PC-9 (cell line): ENCODE results near the gene IQCK. TPM values are rescaled to one million over a fixed set of nuclear protein-coding genes. Genes with fewer than 3 reads are reported as not detected.

Experiments
- BruUV-seq: library from RNA; stranded (reverse); fragments of 400-500 nt; replicated peaks from 2 replicates; lab custom pipeline; 2021; lab: Mats Ljungman, UMichigan
- CTCF ChIA-PET: fragments of 300-600 bp; sonication (Branson Sonifier 250); formaldehyde crosslinking; loops from one replicate; lab custom pipeline; 2022; ENCODE audit warnings: antibody characterized with exemption; lab: Charles Lee
- POLR2A ChIA-PET: fragments of 300-600 bp; sonication (Branson Sonifier 250); formaldehyde crosslinking; loops from one replicate; lab custom pipeline; 2022; ENCODE audit warnings: antibody characterized with exemption; ENCODE audit not compliant: unreplicated experiment; lab: Charles Lee
- DNase-seq, 2 experiments: peaks; one replicate each; pipeline versions ENCODE4 v3.0.0 to v3.0.0-alpha.2; 2015 to 2022; ENCODE audit warnings: mixed read lengths in 1 of 2
- H2AFZ ChIP-seq: fragments of 200-600 bp; sonication (generic); 2 replicates; pipeline ENCODE4 v1.8.1; 2017; ENCODE audit warnings: antibody characterized with exemption
- H3F3A ChIP-seq: fragments of 200-600 bp; sonication (generic); 2 replicates; pipeline ENCODE4 v1.8.1; 2017; ENCODE audit warnings: antibody characterized with exemption, mild to moderate bottlenecking, low read depth; ENCODE audit not compliant: insufficient read depth
- H3K27ac ChIP-seq: fragments of 200-600 bp; sonication (generic); 2 replicates; pipeline ENCODE4 v1.6.1; 2016; ENCODE audit warnings: mixed run types
- H3K27me3 ChIP-seq: fragments of 200-600 bp; sonication (generic); 2 replicates; pipeline ENCODE4 v1.6.1; 2016; ENCODE audit warnings: low read depth, mixed run types; ENCODE audit not compliant: insufficient read depth
- H3K36me3 ChIP-seq: fragments of 200-600 bp; sonication (generic); 2 replicates; pipeline ENCODE4 v1.6.1; 2016; ENCODE audit warnings: low read depth, mixed run types
- H3K4me1 ChIP-seq: fragments of 200-600 bp; sonication (generic); replicated peaks from 2 replicates; pipeline ENCODE4 v1.6.1; 2016; ENCODE audit warnings: mixed run types; ENCODE audit not compliant: insufficient read depth
- H3K4me2 ChIP-seq: fragments of 200-600 bp; sonication (generic); 2 replicates; pipeline ENCODE4 v1.6.1; 2017; ENCODE audit warnings: mixed run types
- H3K4me3 ChIP-seq: fragments of 200-600 bp; sonication (generic); 2 replicates; pipeline ENCODE4 v1.6.1; 2016; ENCODE audit warnings: mixed run types
- H3K79me2 ChIP-seq: fragments of 200-600 bp; sonication (generic); 2 replicates; pipeline ENCODE4 v1.6.1; 2017; ENCODE audit warnings: low read depth, mixed run types
- H3K9me2 ChIP-seq: fragments of 200-600 bp; sonication (generic); 2 replicates; pipeline ENCODE4 v1.8.1; 2017; ENCODE audit warnings: mild to moderate bottlenecking; ENCODE audit not compliant: insufficient read depth
- H3K9me3 ChIP-seq: fragments of 200-600 bp; sonication (generic); 2 replicates; pipeline ENCODE4 v1.8.1; 2016; ENCODE audit warnings: low read depth; ENCODE audit not compliant: insufficient read depth
- H4K20me1 ChIP-seq: fragments of 200-600 bp; sonication (generic); 2 replicates; pipeline ENCODE4 v1.8.1; 2017; ENCODE audit not compliant: insufficient read depth
- CTCF ChIP-seq: fragments of 200-600 bp; sonication (generic); conservative IDR thresholded peaks from 2 replicates; pipeline ENCODE4 v1.6.1; 2017; ENCODE audit warnings: mixed run types, antibody characterized with exemption, mild to moderate bottlenecking, moderate library complexity
- EZH2 ChIP-seq: fragments of 200-600 bp; sonication (generic); IDR thresholded peaks from 2 replicates; pipeline ENCODE4 v1.8.0; 2017; ENCODE audit warnings: antibody characterized with exemption, low read depth
- intact Hi-C: fragments of 100-400 bp; cut with micrococcal nuclease; formaldehyde crosslinking; loops from one replicate; pipeline ENCODE4 v1.10.0; 2022; ENCODE audit not compliant: unreplicated experiment
- total RNA-seq: library from RNA; stranded (reverse); gene quantifications from 2 replicates; pipeline ENCODE4 v1.2.3, GENCODE V29; 2021

IQCK gene
- total RNA-seq, 1 experiment from 2014 or later = 21.6 TPM

GRCh38 chr16:19781226-19781625 is 63.2 kb downstream of the IQCK start:
- H2AFZ ChIP-seq = no peak overlapping the region
- no TSS peak for BruUV-seq
- DNase-seq = no peak
- no peak overlapping the region for H3K4me3 ChIP-seq
- no peaks in the 10 kb centered on the region for H3K79me2 ChIP-seq
- intact Hi-C loops = no loop called here
- TF ChIP-seq EZH2 (no peak), CTCF (no peak)
- CTCF ChIA-PET = interaction anchor here (0.6 kb wide), 1 partner anchor 57 kb away, joined by 11 read pairs; no protein-coding TSS in a partner anchor
- H3K27me3 ChIP-seq = no peaks in the 10 kb centered on the region
- H3K36me3 ChIP-seq = no peaks in the 10 kb centered on the region
- H3F3A ChIP-seq = no peaks in the 10 kb centered on the region
- no peaks in the 10 kb centered on the region for H3K9me2 ChIP-seq
- H3K27ac ChIP-seq = no peak overlapping the region
- H3K9me3 ChIP-seq = no peaks in the 10 kb centered on the region
- POLR2A ChIA-PET = no interaction called here
- no peaks in the 10 kb centered on the region for H3K4me1 ChIP-seq
- no peaks in the 10 kb centered on the region for H4K20me1 ChIP-seq
- H3K4me2 ChIP-seq = no peak overlapping the region

GRCh38 chr16:19783363-19784182 is 65.5 kb downstream of the IQCK start:
- ChIA-PET POLR2A (no interaction called here), CTCF (no interaction called here)
- Histone ChIP-seq H3K36me3 (no peaks in the 10 kb centered on the region), H3K27me3 (no peaks in the 10 kb centered on the region), H3K9me3 (no peaks in the 10 kb centered on the region), H4K20me1 (no peaks in the 10 kb centered on the region), H3K4me1 (no peaks in the 10 kb centered on the region), H3K79me2 (no peaks in the 10 kb centered on the region), H3K4me2 (no peak overlapping the region), H3K9me2 (no peaks in the 10 kb centered on the region), H3K4me3 (no peak overlapping the region), H3F3A (no peaks in the 10 kb centered on the region), H3K27ac (no peak overlapping the region), H2AFZ (no peak overlapping the region)
- intact Hi-C loops = no loop called here
- no TSS peak for BruUV-seq
- DNase-seq = no peak
- TF ChIP-seq EZH2 = no peak
- TF ChIP-seq CTCF = no peak

- H4K20me1 ChIP-seq = no peaks in the 10 kb centered on the region
- CTCF ChIA-PET = no interaction called here
- no peak for TF ChIP-seq CTCF
- TF ChIP-seq EZH2 = no peak
- intact Hi-C loops = no loop called here
- no peaks in the 10 kb centered on the region for H3K27me3 ChIP-seq
- POLR2A ChIA-PET = no interaction called here
- no peaks in the 10 kb centered on the region for H3K9me2 ChIP-seq
- H3K4me3 ChIP-seq = no peak overlapping the region
- H3K4me2 ChIP-seq = no peak overlapping the region
- H3K36me3 ChIP-seq = no peaks in the 10 kb centered on the region
- H2AFZ ChIP-seq = no peak overlapping the region
- H3F3A ChIP-seq = no peaks in the 10 kb centered on the region
- H3K79me2 ChIP-seq = no peaks in the 10 kb centered on the region
- no TSS peak for BruUV-seq
- H3K27ac ChIP-seq = no peak overlapping the region
- DNase-seq = no peak
- no peaks in the 10 kb centered on the region for H3K9me3 ChIP-seq
- no peaks in the 10 kb centered on the region for H3K4me1 ChIP-seq
Measured at GRCh38 chr16:19784183-19784736, 66.2 kb downstream of the IQCK start.
